Activated naive CD8-positive, alpha-beta T cell treated with anti-CD3 and anti-CD28 coated beads, Interleukin-2, amount 50 U/mL, for 16 hours (primary cell): Measurements from ENCODE around the gene FAHD1.
A peak's percentile ranks its signal among the peaks of the same experiment; 100 is the strongest.

ENCODE experiments used
- DNase-seq: peaks from one replicate; pipeline ENCODE4 v3.0.0-alpha.2; 2020; ENCODE audit warnings: low read depth, low spot score

Gene FAHD1

GRCh38 chr16:1826691-1827573, at the start of gene FAHD1, which contains the start of gene HAGH:
Gene FAHD1, plus strand, starts transcription at chr16:1827206. Its CDS starts 33 bp downstream, at chr16:1827239.
Gene HAGH, minus strand, starts transcription at chr16:1826825. Its CDS starts 38 bp downstream, at chr16:1826787.
- peak; percentile 77 for DNase-seq

GRCh38 chr16:1777375-1778199, 49.4 kb upstream of the FAHD1 start:
- no peak for DNase-seq

GRCh38 chr16:1778200-1779179, 48.5 kb upstream of the FAHD1 start:
- DNase-seq: no peak

- DNase-seq: no peak
Observed at GRCh38 chr16:1779234-1779701, 47.7 kb upstream of the FAHD1 start.

GRCh38 chr16:1779741-1780676, 47.0 kb upstream of the FAHD1 start:
- no peak for DNase-seq

- DNase-seq: no peak
Observed at GRCh38 chr16:1780677-1781072, 46.3 kb upstream of the FAHD1 start.

- no peak for DNase-seq
Observed at GRCh38 chr16:1781254-1781653, 45.8 kb upstream of the FAHD1 start.

GRCh38 chr16:1781758-1782407, 45.1 kb upstream of the FAHD1 start:
- DNase-seq: no peak

GRCh38 chr16:1782408-1783264, 44.4 kb upstream of the FAHD1 start, which contains the start of the genes NUBP2 and SPSB3:
Gene NUBP2, plus strand, starts transcription at chr16:1782960. Its CDS starts 61 bp downstream, at chr16:1783021.
Gene SPSB3, minus strand, starts transcription at chr16:1782571. Its CDS starts 1,088 bp downstream, at chr16:1781483.
- DNase-seq: peak; percentile 95

GRCh38 chr16:1784977-1785845, 41.8 kb upstream of the FAHD1 start:
- DNase-seq: no peak

GRCh38 chr16:1785846-1786170, 41.2 kb upstream of the FAHD1 start:
- DNase-seq: no peak

GRCh38 chr16:1786242-1787055, 40.6 kb upstream of the FAHD1 start:
- no peak for DNase-seq

- DNase-seq: no peak
Observed at GRCh38 chr16:1787056-1787321, 40.0 kb upstream of the FAHD1 start.

GRCh38 chr16:1787322-1788094, 39.5 kb upstream of the FAHD1 start:
- no peak for DNase-seq

- DNase-seq: no peak
Observed at GRCh38 chr16:1788095-1788707, 38.8 kb upstream of the FAHD1 start.

GRCh38 chr16:1788708-1789100, 38.3 kb upstream of the FAHD1 start:
- DNase-seq: no peak
